ENCODE measurements around the gene EPC2. TPM values are rescaled to one million over a fixed set of nuclear protein-coding genes. Genes with fewer than 3 reads are reported as not detected.

The EPC2 gene
- total RNA-seq, 1 experiment from 2014 or later = 15.5 TPM

DNA sequence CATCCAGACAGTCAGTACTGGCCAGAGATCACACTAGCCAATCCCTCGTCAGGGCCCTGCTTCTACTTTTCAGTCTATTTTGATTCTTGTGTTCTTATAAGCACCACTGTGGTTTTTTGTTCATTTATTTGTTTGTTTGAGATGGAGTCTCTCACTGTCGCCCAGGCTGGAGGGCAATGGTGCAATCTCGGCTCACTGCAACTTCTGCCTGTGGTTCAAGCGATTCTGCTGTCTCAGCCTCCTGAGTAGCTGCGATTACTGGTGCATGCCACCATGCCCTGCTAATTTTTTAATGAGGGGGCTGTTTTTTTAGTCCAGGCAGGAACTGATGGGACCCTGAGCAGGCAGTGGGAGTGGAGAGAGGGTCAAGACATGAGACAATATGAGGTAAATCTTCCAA, 165.5 kb downstream of the EPC2 start:
- DNase-seq (ENCODE audit: low spot score) = no peak

DNA sequence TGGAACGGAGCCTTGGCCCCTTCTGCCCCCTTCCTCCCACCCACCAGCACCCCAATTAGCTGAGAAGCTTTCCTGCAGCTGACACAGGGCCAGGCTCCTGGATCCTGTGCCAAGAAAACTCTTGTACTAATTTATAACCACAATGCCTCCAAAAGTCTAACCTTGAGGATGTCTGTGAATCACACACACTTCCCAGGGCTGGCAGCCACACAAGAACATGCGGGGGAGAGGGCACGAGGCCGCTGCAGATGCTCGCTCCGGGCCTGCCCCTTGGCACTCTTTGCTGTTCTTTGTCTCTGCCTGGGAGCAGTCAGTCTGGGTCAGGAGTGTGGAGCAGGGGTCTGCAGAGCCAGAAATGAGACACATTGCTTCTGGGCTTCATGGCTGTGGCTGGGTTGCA, 167.8 kb downstream of the EPC2 start:
- DNase-seq (ENCODE audit: low spot score) = peak; percentile 61

GRCh38 chr2:148813603-148814065, 169.1 kb downstream of the EPC2 start:
- DNase-seq (ENCODE audit: low spot score) = no peak

- DNase-seq (ENCODE audit: low spot score) = peak; percentile 62
Observed at GRCh38 chr2:148814143-148814859, 169.8 kb downstream of the EPC2 start.

DNA sequence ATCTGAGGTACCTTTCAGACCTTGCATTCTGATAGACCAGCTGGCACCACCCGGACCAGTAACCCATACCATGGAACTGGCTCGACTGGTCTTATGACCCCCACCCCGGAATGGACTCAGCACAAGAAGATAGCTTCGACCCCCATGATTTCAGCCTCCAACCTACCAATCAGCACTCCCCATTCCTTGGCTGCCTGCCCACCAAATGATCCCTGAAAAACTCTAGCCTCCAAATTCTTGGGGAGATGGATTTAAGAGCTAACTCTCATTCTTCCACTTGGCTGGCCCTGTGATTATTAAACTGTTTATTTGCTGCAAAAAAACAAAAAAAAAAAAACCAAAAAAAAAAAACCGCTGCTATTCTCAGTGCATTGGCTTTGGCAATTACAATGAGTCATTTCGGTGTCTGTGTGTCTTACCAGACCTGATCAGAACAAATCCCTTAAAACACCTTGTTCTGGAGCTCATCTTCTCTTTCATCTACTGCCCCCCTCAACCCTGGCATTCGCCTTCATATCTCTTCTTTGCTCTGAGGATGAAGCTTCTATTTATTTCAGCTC, 170.4 kb downstream of the EPC2 start:
- peak; percentile 17 for DNase-seq (ENCODE audit: low spot score)

- no peak for DNase-seq (ENCODE audit: low spot score)
Observed at GRCh38 chr2:148816176-148816575, 171.6 kb downstream of the EPC2 start.

DNA sequence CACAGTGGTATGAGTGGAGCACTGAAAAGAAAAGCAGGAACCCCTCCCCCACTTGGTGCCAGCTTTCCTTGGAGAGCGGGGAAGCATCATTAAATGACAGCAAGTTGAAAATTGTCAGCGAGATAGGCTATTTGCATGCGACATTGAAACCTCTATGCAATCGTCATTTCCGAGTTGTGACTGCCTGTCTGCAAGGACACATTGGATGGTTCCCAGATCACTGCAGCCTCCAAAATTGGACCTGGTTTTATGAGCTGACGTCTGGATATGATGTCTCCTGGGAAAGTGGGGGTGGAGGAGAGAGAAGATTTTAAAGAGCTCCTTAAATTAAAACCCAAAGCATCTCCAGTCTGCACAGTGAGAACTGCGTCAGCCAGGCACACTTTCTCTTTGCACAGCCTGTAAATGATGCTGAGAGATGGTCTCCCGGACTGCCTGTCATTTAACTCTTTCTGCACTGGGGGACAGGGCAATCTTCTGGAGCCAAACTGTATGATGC, 172.7 kb downstream of the EPC2 start:
- no peak for DNase-seq (ENCODE audit: low spot score)

DNA sequence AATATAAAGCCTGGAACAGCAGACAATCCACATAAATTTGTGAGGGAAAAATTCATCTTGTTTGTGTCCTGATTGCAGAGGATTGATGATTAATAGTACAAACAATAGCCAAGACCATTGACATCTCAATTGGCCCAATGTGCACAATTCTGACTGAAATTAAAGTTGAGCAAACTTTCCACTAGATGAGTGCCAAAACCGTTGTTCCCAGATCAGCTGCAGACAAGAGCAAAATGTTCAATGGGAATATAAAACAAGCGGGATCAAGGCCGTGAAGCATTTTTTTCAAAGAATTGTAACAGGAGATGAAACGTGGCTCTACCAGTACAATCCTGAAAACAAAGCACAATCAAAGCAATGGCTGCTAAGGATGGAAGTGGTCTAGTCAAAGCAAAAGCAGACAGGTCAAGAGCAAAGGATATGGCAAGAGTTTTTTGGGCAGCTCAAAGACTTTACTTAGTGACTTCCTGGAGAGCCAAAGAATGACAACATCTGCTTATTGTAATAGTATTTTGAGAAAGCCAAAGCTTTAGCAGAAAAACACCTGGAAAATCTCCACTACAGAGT, 174.6 kb downstream of the EPC2 start:
- no peak for DNase-seq (ENCODE audit: low spot score)

- DNase-seq (ENCODE audit: low spot score) = no peak
Observed at GRCh38 chr2:148824190-148824589, 179.6 kb downstream of the EPC2 start.

DNA sequence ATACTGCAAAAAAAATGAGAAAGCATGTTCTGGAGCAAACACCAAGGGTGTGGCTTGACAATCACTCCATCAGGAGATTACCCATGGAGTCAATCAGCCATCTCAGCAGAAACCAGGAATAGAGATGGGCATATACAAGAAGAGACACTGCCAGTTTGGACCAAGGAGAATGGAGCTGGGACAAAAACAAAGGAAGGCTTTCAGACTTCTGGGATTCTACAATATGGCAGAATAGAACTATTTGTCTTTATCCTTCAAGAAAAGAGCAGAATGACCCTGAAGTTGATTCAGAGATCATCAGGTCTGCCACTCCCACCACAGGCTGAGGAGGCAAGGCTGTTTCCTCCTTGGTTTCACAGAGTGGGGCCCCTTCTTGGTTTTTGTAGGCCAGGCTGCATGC, 182.2 kb downstream of the EPC2 start:
- no peak for DNase-seq (ENCODE audit: low spot score)

- DNase-seq (ENCODE audit: low spot score) = no peak
Observed at GRCh38 chr2:148828941-148829340, 184.4 kb downstream of the EPC2 start.

GRCh38 chr2:148829618-148830017, 185.1 kb downstream of the EPC2 start:
- no peak for DNase-seq (ENCODE audit: low spot score)

DNA sequence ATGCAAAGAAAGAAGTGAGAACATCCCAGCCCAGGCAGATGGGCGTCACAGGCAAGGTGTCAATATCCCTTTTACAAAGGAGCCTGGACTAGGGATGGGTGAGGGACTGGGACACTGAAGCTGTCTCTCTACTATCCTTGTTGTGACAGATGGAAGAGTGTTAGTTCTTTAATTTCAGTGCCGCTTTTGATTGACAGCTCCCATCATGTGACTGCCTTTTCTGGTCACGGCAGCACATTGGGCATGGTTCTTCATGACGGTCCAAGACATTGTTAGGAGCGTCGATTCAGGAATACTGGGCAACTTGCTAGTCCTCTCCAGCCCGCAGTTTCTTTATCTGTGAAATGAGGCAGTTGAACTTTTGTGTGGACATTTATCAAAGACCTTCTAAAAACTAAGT, 188.1 kb downstream of the EPC2 start:
- DNase-seq (ENCODE audit: low spot score) = no peak

Other genes with a start within 250 kb of the EPC2 start
- 14.6 and 22.9 TPM in 2 replicates for gene KIF5C, start 230.5 kb downstream of the EPC2 start, total RNA-seq (2014; rRNA removed; shearing (Covaris generic))